NOMO-1 (cell line): Measurements from ENCODE around the gene TSSK6.
"Not testable (repeated sequence)": the region's sequence is repeated elsewhere in the genome, so short reads cannot be mapped to it uniquely, and the experiment has no call there.

Experiments used
- DNase-seq, 2 experiments: peaks; one replicate each; lab custom pipeline; 2025; ENCODE audit not compliant: unreplicated experiment in 2 of 2; lab: John Stamatoyannopoulos, UW

Gene TSSK6

GRCh38 chr19:19488875-19489690 lies 26.3 kb downstream of the TSSK6 start:
- DNase-seq: peak; percentile 67 to 84

- DNase-seq: no peak
Measured at GRCh38 chr19:19487950-19488874, 27.1 kb downstream of the TSSK6 start.

GRCh38 chr19:19487077-19487949 lies 28.0 kb downstream of the TSSK6 start:
- no peak for DNase-seq

- no peak for DNase-seq
Measured at GRCh38 chr19:19486343-19487076, 28.8 kb downstream of the TSSK6 start.

- no peak for DNase-seq
Measured at GRCh38 chr19:19485998-19486290, 29.4 kb downstream of the TSSK6 start.

GRCh38 chr19:19485161-19485997 lies 30.0 kb downstream of the TSSK6 start:
- no peak for DNase-seq

- DNase-seq: no peak
Measured at GRCh38 chr19:19482809-19483596, 32.3 kb downstream of the TSSK6 start.

GRCh38 chr19:19480688-19481087 lies 34.7 kb downstream of the TSSK6 start:
- DNase-seq: no peak

GRCh38 chr19:19477705-19478383 lies 37.5 kb downstream of the TSSK6 start:
- DNase-seq: no peak

- no peak for DNase-seq
Measured at GRCh38 chr19:19475849-19476828, 39.2 kb downstream of the TSSK6 start.

GRCh38 chr19:19475015-19475765 lies 40.2 kb downstream of the TSSK6 start:
- DNase-seq: no peak

- DNase-seq: not testable (repeated sequence)
Measured at GRCh38 chr19:19472106-19472505, 43.2 kb downstream of the TSSK6 start.

- DNase-seq: no peak
Measured at GRCh38 chr19:19471682-19472081, 43.7 kb downstream of the TSSK6 start.

- DNase-seq: peak in 1 of 2 experiments; percentile 41
Measured at GRCh38 chr19:19470579-19470978, 44.8 kb downstream of the TSSK6 start.

GRCh38 chr19:19468424-19469050 lies 46.8 kb downstream of the TSSK6 start:
- DNase-seq: no peak

- DNase-seq: no peak
Measured at GRCh38 chr19:19466201-19466600, 49.1 kb downstream of the TSSK6 start.
